GM21528 (cell line): ENCODE measurements around the gene ROBO1.

ENCODE experiments used
- ATAC-seq: cut with Tn5 transposase; IDR thresholded peaks from one replicate; pipeline ENCODE4 v1.9.1; 2021; ENCODE audit warnings: mild to moderate bottlenecking, moderate library complexity; ENCODE audit not compliant: unreplicated experiment, low FRiP score

The ROBO1 gene

DNA sequence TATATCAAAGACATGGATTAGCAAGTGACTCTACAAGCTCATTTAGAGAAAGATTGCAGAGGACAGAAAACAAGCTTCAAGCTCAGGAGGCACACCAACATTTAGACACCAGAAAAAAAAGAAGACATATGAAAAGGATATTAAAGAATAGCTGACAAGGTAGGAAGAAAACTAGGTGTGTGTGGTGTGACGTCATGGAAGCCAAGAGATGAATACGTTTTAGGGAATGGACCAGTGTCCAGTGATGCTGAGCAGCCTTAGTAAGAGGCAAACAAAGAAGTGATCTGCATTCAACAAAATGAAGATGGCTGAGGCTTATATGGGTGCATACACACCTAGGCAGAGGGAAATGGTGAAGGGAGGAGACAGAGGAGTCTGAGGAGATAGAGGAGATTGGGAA lies 377.4 kb downstream of the ROBO1 start:
- ATAC-seq = no peak

DNA sequence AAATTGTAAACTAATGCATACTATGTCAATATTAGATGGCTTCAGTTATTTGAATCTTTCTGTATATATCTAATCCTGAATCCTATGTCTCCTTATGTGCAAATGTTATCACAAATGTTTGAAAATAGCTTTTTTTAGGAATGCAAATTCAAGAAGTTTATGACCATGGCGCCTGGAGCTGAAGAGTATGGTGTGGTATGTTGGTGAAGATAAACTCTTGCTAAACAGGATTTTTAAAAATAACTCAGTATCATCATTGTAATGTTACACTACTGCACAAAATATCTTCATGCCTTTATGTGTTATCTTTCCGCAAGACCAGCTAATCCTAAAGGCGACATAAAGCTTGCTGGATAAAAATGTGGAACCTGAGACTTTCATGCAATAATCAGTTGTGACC lies 382.6 kb downstream of the ROBO1 start:
- ATAC-seq = no peak

DNA sequence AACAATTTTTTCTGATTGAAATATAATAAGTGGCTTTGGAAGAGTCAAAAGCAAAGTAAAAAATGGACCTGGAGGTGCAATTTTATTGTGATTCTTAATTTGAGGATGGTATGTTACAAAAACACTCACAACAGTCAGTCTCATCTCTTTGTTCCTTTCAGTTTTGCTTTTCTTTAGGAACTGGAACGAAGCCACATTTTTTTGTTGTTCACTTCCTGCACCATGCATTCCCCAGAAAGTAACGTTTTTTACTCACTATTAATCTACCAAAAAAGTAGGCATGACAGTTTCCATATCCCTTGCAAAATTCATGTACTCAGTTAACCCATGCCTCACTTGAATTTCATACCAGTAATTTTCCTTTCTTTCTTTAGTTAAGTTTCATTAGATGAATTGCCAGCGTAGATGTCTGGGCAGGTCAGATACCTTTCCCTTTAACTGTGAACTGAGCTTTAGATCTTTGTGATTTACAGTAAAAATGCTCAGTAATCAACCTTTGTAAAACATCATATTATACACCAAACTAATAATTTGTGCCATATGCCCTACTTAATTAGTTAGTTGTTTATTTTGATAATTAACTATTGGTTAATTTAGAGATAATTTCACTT lies 384.3 kb downstream of the ROBO1 start:
- no peak for ATAC-seq

DNA sequence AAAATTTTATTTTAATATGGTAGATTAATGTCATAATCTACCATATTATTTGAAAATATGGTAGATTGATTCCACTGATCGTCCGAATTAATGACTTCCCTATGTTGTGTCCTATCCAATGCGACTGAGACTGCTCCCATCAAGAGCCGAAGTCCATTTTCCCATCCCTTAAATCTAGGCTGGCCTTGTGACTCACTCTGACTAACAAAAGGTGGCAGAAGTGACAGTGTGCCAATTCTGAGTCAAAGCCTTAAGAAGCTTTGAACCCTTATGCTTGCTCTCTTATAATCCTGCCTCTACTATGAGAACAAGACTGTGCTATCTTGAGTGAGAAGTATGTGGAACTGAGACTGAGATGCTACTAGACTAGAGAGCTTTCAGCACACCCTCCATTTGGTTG lies 387.2 kb downstream of the ROBO1 start:
- no peak for ATAC-seq

DNA sequence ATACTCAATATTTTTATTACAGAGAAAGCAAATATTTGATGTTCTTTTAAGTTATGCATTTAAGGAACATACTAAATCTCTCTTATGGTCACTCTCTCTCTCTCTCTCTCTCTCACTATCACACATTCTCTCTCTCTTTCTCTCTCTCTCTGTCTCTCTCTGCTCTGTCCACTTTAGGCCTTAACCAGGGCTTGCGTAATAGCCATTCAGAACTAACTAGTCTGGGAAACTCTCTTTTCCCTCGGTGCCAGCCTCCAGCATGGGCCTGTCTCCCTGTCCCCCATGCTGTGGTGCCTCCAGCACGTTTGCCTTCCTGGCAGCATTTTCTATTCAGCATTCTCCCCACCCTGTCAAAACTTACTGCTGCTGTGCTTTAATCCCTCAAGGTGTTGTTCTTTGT lies 389.7 kb downstream of the ROBO1 start:
- no peak for ATAC-seq

DNA sequence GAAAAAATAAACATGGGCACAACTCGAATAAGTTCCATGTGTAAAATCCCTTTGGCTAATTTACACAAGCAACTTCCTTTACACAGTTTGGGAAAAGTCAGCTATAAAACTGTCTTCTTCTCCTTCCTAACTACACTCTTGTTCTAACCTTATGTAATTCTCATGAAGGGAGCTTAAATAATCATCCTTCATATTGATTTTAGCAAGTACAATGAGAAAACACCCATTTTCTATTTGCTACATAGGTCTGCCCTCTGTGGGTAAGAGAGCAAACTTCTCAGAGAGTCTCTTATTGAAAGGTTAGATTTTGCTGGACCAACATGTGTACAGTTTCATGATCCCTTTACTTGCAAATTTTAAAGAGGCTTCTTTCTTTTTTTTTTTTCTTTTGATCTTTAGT lies 398.5 kb downstream of the ROBO1 start:
- ATAC-seq = no peak

DNA sequence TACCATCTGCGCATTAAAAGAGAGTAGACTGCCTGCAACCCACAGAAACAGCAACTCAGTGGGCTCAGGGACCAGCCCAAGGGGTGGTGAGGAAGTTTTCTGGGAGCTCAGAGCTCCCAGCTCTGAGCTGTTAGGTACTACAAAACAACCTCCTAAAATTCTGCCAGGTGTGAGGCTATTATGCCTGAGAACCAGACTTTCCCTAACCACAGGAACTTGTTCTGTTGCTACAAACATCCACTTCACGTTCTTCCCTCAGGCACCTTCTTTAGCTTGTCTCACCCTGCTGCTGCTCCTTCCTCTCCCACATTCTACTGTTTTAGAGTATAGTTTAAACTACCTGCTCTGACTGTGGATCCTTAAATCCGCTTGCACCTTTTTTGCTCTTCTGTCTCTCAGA lies 399.4 kb downstream of the ROBO1 start:
- no peak for ATAC-seq

DNA sequence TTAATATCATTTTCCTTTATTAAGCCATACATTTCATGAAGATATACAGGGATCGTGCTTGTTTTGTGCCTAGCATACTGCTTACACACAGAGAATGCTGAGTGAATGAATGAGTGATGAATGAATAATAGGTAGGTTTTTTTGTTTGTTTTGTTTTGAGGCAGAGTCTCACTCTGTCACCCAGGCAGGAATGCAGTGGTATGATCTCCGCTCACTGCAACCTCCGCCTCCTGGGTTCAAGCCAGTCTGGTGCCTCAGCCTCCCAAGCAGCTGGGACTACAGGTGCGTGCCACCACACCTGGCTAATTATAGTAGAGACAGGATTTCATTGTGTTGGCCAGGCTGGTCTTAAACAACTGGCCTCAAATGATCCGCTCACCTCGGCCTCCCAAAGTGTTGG lies 400.0 kb downstream of the ROBO1 start:
- no peak for ATAC-seq

DNA sequence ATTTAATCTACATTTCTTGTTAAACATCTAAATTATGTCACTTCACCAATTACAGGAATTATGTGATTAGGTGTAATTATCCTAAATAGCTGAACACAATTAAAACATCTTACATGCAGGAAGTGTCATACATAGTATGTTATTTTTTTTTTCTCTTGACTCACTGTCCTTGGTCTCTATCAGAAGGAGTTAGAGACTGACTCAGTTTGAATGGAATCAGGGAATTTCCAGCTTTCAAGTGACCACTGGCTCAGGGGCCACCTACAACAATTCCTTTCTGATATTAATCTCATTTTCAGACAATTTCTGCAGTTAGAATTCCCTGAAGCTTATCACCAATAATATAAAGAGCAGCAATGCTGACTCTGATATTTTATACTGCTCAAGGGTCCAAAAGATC lies 400.7 kb downstream of the ROBO1 start:
- ATAC-seq = no peak

DNA sequence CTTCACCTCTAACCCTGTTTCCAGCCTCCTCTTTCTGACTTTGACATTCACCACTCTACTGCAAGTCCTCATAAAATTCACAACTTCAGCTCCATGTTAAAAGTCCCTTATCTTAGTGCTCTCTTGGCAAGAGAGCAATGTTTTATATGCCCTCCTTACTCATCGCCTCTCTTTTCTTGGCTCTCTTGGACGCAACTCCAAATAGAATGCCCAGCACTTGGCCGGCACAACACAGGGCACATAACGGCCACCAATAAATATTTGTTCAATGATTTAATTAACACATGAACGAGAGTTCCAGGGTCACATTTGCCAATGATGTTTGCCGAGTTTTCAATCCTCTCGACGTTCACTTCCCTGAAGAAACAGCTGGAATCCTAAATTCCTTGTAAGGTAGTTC lies 401.4 kb downstream of the ROBO1 start:
- no peak for ATAC-seq

DNA sequence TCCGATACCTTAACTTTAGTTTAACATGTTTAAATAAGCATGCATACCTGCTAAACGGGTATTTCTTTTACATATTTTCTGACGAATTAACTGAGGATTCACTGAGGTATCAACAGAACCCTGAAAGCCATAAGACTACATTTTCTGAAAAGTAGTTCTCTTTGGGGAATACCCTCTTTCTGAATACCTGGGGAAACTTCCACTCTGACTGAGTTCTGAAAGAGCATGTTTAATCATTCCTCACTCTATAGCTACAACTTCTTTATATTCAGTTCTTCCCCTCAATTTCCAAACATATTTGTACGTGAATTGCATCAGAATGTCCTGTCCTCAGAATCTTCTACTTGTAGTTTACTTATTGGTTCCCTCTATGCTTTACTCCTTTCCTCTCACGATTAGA lies 403.0 kb downstream of the ROBO1 start:
- ATAC-seq = no peak

DNA sequence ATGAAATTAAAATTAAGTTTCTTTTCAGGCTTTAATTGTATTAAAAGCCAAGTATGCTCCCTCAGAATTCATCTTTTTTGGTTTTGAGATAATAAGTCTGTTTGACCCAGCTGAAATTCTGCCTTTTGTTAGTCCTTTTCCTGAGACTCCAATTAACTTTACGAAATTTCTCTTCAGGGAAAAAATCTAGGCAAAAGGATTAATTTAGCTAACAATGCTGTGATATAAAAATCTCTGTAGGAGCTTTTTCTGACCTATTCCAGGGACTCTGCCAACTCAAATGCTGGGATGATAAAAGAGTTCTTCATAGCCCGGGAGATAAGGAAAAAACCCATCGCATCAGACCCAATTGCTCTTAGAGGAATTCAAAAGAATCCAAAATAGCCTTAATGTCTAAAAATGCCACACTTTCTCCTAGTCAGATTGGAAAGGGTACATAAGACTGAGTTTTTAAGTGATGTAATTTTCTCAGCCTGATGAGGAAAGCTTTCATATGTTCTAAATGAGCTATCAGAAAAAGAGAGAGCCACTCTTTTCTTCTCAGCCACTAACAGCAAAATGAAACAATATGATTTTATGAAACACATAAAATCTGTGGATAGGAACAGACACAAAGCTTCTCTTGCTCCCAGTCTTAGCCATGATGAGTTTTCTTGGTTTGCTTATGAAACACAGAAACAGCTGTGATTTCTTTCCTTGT lies 405.1 kb downstream of the ROBO1 start:
- ATAC-seq = no peak

DNA sequence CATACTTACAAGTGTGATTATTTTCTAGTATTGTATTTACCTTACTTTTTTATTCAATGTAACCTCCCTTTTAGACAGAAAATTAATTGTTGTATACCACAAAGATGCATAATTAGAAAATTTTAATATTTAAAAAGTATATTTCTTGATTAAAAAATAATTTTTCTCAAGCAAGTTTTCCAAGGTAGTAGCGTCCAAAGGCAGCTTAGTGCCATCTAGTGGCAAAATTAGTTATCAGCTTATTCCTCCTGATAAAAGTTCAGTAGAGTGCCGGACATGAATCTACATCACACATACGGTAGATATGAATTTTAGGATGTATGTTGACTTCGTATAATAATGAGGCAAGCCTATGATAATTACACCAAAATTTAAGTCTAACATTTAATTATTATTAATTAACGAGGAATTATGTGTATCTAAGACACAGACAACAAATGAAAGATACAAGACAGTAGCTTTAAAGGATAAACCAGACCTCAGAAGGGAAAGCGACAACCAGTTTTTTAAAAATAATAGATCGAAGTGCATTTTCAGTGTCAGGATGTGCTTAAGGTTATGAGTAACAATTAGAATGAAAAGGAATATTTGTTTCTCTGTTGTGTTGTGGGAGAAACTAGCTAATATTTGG lies 405.9 kb downstream of the ROBO1 start:
- ATAC-seq = peak; percentile 85

DNA sequence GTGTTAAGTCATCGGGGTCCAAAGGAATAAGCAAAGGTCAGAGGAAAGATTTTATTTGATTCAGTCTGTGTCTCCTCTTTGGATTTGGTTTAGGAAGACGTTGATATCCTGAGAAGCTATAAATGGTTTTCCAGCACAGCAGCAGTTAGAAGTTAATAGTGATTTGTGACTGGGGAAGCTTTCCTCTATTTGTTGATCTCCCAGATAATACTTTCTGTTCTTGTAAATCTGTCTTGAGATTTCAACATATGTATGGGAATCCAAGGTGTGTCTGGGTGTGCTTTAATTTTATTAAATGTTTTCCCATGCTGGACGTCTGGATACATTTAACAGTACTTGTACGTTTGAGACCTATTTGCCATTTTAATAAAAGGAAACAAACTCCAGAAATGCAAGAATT lies 409.5 kb downstream of the ROBO1 start:
- no peak for ATAC-seq

DNA sequence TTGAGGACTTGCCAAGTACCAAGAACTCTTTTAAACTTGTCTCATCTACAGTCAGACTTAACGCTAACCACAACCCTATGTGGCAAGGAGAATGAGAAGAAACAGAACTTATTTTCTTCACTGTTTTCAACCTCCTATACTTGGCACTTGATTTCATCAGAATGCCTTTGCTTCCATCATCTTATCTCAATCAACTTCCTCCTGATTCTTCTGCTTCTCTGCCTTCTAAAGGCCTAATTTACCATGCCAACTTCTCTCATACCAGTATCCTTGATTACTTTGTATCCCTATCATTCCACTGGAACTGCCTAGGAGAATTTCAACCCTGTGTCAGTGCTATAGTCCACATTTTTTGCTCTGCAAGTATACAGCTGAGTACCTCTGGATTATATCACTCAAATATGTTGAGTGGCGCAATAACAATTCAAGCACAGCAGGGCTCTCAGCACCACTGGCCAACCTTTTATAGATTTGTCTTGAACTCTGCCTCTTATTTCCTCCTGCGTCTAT lies 413.6 kb downstream of the ROBO1 start:
- ATAC-seq = no peak

DNA sequence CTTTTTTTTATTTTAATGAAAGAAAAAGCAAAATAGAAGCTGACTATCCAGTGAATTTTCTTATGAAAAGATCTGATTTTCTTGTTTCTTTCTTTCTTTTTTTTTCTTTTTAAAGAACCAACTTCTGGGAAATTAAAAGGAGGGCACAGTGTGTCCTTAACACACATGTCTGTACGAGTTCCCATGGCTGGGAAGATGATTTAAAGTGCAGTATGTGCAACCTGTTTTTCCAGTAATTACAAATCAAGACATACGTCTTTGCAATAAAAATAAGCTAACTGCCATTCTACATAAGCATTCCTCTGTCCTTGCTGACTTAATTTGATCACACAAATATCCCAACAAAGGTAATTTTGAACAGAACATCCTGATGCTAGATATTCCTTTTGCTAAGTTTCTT lies 416.1 kb downstream of the ROBO1 start:
- ATAC-seq = no peak

DNA sequence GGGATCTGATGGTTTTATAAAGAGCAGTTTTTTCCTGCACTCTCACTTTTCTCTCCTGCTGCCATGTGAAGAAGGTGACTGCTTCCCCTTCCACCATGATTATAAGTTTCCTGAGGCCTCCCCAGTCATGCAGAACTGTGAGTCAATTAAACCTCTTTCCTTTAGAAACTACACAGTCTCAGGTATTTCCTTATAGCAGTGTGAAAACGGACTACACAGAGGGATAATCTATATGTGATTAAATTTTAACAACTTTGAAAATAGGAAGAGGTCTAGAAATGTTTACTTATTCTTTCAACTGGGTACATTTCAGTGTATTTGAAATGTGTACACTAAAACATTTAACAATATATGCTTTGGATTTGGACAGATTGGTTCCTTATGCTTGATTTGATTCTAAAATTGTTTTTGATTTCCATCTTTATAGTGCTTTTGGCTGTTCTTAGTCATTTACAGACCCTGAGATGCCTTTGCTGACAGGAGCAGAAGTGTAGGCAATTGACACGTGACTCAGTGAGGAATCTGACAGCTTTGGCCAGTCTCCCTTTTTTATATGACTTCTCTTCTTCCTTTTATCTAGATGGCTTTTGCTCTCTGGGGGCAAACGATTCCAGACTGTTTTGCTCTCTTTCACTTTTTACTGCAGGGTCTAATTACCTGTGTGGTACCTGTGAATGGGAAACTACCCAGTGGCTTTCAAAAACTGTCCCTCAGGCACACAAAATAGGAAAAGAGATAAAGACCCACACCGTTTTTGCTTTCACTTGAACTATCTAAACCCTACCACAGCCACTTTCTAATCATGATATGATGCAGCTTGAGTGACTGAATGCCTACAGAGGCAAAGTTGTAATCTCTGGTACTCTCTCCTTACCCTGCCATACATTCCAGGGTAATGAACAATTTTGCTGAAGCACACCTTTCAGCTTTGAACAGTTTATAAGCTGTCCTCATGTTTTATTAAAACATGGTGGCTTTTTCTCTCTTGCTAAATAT lies 422.6 kb downstream of the ROBO1 start:
- no peak for ATAC-seq

DNA sequence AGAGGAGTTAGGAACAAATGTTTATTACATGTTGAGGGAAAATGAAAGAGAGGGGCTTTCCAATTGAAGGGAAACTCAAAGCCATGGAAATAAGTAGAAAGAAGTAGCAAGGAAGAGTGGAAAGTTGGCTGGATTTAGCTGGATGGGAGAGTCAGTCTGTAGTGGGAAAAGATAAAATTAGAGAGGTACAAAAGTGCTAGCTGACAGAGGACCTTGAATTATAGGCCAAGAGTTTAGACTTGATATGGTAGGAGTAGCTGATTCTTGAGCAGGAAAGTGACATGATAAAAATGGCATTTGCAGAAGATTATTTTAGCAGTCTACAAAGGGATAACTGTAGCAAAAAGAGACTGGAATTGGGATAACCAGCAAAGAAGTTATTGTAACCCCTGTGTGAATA lies 425.8 kb downstream of the ROBO1 start:
- ATAC-seq = no peak

DNA sequence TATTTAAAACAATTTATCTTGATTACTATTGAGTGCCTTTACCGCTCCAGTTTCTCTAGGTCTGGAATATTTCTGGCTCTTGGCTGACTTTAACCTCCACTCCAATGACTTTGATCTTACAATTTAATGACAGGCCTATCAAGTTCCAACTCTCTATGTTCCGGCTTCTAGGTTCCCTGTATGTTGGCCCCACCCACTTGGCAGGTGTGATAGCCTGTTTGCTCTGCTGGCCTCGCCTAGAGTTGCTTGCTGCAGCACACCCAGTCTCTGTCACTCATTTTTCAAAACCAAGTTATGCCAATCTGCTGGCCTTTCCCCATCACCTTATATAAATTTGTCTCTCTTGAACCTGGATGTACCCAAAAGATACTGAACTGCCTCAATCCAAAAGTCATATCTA lies 428.0 kb downstream of the ROBO1 start:
- ATAC-seq = no peak

DNA sequence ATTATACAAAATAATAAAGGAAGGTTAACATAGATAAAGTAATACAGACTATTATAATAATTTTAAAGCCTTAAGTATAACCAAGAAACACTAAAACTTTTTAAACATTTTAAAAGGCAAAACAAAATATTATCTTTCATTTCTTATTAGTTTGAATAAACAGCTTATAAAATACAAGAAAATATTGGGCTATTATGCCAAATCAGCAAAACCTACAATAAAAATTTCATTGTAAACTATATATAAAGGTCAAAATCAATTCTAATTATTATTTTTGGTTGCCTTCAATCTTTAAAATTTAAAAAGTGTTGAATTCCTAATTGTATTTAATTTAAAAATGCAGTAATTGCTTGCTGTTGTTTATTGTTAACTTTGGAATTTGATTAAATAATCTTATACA lies 430.0 kb downstream of the ROBO1 start:
- no peak for ATAC-seq

DNA sequence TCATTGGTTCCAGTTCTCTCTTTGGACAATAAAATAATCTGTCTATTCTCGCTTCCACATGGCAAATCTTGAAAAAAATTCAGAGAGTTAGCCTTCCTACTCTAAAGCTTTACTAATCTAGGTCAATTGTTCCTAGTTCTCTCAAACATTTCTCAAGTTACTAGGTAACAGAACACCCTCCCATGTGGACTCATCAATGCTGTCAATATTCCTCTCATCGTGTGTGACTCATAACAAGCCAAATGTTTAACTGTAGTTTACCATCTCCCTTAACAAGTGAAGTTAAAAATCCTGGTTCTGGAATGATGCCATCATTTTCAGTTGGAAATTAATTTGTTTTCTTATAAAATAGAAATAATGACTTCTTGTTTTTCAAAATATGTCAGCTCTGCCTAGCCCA lies 438.6 kb downstream of the ROBO1 start:
- no peak for ATAC-seq
